Progenitor cell of endocrine pancreas (in vitro differentiated cells): ENCODE results near the gene SERPINB6. TPM values are rescaled to one million over a fixed set of nuclear protein-coding genes. Genes with fewer than 3 reads are reported as not detected.

Source experiments
- DNase-seq: peaks from one replicate; pipeline ENCODE4 v3.0.0; 2021; ENCODE audit warnings: low spot score; ENCODE audit not compliant: unreplicated experiment
- H3K27ac Mint-ChIP-seq: 2 replicates; pipeline ENCODE4 v1.8.0; 2021; ENCODE audit warnings: mild to moderate bottlenecking, moderate library complexity, mixed read lengths
- H3K27me3 Mint-ChIP-seq: 2 replicates; pipeline ENCODE4 v1.8.0; 2021; ENCODE audit warnings: mixed read lengths
- H3K36me3 Mint-ChIP-seq: 2 replicates; pipeline ENCODE4 v1.8.0; 2022; ENCODE audit warnings: mixed read lengths; ENCODE audit not compliant: insufficient read depth
- H3K4me1 Mint-ChIP-seq: 2 replicates; pipeline ENCODE4 v1.8.0; 2021; ENCODE audit warnings: low read depth, mixed read lengths
- H3K4me3 Mint-ChIP-seq: 2 replicates; pipeline ENCODE4 v1.8.0; 2021; ENCODE audit warnings: low read depth, mild to moderate bottlenecking, moderate library complexity, mixed read lengths
- H3K9me3 Mint-ChIP-seq: 2 replicates; pipeline ENCODE4 v1.8.0; 2021; ENCODE audit warnings: low read depth, mixed read lengths
- total RNA-seq: library from RNA; stranded (reverse); gene quantifications from 2 replicates; pipeline ENCODE4 v1.2.1, GENCODE V29; 2021
- TF ChIP-seq, protein P1 (sequence below): fragments of 200-600 bp; sonication (generic); IDR thresholded peaks from one replicate; pipeline ENCODE4 v1.5.0; 2021; ENCODE audit warnings: antibody characterized with exemption, mild to moderate bottlenecking; ENCODE audit not compliant: unreplicated experiment

Gene SERPINB6
- total RNA-seq, 1 donor from 2014 or later, result 226 TPM

DNA sequence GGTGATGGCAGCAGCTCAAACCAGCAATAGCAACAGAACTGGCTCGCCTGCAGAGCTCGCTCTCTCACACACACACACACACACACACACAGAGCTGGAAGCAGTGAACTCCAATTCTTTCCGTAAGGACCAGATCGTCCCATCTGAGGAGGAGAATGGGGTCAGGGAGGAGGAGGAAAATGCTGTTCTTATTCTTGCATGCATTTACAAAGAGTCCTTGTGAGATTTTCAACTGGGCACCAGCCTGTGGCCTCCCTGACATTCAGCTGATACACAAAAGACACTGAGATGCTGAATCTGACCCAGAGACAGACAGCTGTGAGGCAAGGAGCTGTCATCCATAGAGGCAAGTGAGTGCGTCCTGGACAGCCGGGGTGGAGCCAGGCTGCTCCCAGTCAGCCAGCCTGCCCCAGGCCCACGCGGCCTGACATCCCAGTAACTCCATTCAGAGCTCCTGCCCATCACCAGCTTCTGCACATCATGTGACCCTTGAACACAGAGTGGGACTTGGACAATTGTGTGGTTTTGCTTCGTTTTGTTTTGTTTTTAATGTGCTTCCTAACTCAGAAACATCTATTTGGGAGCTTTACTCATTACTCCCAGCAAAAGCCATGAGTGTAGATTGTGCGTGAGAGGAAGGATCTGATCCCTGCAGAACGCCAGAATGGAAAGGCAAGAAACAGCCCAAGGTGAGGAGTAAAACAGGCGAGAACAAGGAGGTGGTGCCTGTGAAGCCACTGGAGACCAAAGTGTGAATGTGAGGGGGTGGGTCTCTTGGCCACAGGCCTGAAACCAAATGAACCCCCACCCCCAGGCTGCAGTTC lies 70.3 kb downstream of the SERPINB6 start:
- Mint-ChIP-seq H3K36me3 (peaks cover 8% of the 10 kb centered on the region), H3K4me3 (no peak overlapping the region), H3K9me3 (no peaks in the 10 kb centered on the region), H3K27me3 (peaks cover 24% of the 10 kb centered on the region), H3K4me1 (peaks cover 12% of the 10 kb centered on the region), H3K27ac (no peak overlapping the region)
- TF ChIP-seq, protein P1, sequence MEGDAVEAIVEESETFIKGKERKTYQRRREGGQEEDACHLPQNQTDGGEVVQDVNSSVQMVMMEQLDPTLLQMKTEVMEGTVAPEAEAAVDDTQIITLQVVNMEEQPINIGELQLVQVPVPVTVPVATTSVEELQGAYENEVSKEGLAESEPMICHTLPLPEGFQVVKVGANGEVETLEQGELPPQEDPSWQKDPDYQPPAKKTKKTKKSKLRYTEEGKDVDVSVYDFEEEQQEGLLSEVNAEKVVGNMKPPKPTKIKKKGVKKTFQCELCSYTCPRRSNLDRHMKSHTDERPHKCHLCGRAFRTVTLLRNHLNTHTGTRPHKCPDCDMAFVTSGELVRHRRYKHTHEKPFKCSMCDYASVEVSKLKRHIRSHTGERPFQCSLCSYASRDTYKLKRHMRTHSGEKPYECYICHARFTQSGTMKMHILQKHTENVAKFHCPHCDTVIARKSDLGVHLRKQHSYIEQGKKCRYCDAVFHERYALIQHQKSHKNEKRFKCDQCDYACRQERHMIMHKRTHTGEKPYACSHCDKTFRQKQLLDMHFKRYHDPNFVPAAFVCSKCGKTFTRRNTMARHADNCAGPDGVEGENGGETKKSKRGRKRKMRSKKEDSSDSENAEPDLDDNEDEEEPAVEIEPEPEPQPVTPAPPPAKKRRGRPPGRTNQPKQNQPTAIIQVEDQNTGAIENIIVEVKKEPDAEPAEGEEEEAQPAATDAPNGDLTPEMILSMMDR, result no peak
- no peak for DNase-seq

DNA sequence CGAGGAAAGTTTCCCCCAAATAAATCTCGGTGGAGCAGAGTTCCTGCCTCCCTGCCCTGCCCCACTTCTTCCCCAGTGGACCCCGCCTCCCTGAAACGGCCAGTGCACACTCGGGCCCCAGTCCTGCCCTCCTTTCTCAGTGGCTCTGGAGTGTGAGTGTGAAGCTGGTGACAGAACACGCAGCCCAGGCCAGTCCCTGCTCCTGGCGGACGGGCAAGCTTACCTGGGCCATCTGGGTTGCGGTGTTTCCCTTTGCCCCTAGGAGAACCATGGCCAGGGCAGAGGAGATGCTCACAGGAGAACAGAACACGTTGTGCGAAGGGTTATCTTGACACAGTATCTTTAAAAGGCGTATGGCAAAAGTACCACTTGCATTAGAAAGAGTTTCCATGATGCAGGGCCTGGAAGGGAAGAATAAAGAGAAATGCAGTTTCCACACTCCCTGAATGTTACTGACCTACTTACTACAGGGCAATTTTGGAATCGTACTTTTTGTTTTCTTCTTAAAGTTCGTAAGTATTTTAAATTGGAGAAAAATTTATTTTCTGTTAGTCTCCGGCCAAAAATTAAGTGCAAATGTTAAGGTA lies 71.1 kb downstream of the SERPINB6 start:
- H3K36me3 Mint-ChIP-seq, result peaks cover 8% of the 10 kb centered on the region
- H3K4me3 Mint-ChIP-seq, result no peak overlapping the region
- peaks cover 12% of the 10 kb centered on the region for H3K4me1 Mint-ChIP-seq
- TF ChIP-seq, protein P1, result no peak
- peaks cover 23% of the 10 kb centered on the region for H3K27me3 Mint-ChIP-seq
- no peaks in the 10 kb centered on the region for H3K9me3 Mint-ChIP-seq
- H3K27ac Mint-ChIP-seq, result no peak overlapping the region
- no peak for DNase-seq

DNA sequence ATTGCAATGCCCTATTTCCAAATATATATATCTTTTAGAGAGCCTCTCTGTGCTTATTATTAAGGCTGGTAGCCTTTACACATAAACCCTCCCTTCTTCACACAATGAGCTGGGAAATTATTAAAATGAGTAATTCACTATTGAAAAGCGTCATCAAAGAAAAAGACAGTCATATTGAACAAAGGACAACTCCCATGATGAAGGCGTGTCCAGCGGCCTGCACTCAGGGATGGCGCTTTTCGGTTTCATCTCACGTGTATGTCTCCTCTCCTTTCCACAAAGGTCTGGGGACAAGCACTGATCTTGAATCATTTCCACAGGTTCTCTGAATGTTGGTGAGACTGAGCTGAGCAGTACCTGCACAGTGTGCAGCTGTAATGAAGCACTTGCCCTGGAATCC lies 71.8 kb downstream of the SERPINB6 start:
- peaks cover 12% of the 10 kb centered on the region for H3K4me1 Mint-ChIP-seq
- H3K4me3 Mint-ChIP-seq, result no peak overlapping the region
- H3K9me3 Mint-ChIP-seq, result no peaks in the 10 kb centered on the region
- DNase-seq, result no peak
- TF ChIP-seq, protein P1, result no peak
- peaks cover 8% of the 10 kb centered on the region for H3K36me3 Mint-ChIP-seq
- H3K27me3 Mint-ChIP-seq, result peaks cover 23% of the 10 kb centered on the region
- no peak overlapping the region for H3K27ac Mint-ChIP-seq

Other genes with a start within 250 kb of the SERPINB6 start
- gene MYLK4, start 220.6 kb downstream of the SERPINB6 start, total RNA-seq, result 0.60 and 0.80 TPM in 2 replicates
- 40.4 and 42.5 TPM in 2 replicates for gene WRNIP1, start 206.2 kb downstream of the SERPINB6 start, total RNA-seq
- gene SERPINB1, start 129.7 kb downstream of the SERPINB6 start, total RNA-seq, result 57.4 and 61.6 TPM in 2 replicates
- 6.5 and 7.6 TPM in 2 replicates for gene SERPINB9, start 68.3 kb downstream of the SERPINB6 start, total RNA-seq
- gene NQO2, start 28.3 kb upstream of the SERPINB6 start, total RNA-seq, result 41.3 and 45.8 TPM in 2 replicates
- 15.1 and 15.5 TPM in 2 replicates for gene RIPK1, start 96.9 kb upstream of the SERPINB6 start, total RNA-seq
- gene BPHL, start 147.1 kb upstream of the SERPINB6 start, total RNA-seq, result 68.4 and 69.7 TPM in 2 replicates
- 31.9 and 37.1 TPM in 2 replicates for gene TUBB2A, start 186.0 kb upstream of the SERPINB6 start, total RNA-seq